ENCODE measurements around the gene SLC6A6. TPM values are rescaled to one million over a fixed set of nuclear protein-coding genes. Genes with fewer than 3 reads are reported as not detected.

SLC6A6 gene
- total and polyA plus RNA-seq, 11 donors, result 9.1 to 121 (median 34.9) TPM

- TF ChIP-seq, protein P1, sequence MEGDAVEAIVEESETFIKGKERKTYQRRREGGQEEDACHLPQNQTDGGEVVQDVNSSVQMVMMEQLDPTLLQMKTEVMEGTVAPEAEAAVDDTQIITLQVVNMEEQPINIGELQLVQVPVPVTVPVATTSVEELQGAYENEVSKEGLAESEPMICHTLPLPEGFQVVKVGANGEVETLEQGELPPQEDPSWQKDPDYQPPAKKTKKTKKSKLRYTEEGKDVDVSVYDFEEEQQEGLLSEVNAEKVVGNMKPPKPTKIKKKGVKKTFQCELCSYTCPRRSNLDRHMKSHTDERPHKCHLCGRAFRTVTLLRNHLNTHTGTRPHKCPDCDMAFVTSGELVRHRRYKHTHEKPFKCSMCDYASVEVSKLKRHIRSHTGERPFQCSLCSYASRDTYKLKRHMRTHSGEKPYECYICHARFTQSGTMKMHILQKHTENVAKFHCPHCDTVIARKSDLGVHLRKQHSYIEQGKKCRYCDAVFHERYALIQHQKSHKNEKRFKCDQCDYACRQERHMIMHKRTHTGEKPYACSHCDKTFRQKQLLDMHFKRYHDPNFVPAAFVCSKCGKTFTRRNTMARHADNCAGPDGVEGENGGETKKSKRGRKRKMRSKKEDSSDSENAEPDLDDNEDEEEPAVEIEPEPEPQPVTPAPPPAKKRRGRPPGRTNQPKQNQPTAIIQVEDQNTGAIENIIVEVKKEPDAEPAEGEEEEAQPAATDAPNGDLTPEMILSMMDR (IDR thresholded peaks at IDR 0.05), result no peak
- no peak for TF ChIP-seq POLR2A (IDR thresholded peaks at IDR 0.05)
- peaks cover 0 to 14% (median 4%) of the 10 kb centered on the region in 12 donors for H3K4me1 ChIP-seq
- intact Hi-C loops (cut with DNase I), result no loop called here
- no peaks in the 10 kb centered on the region for H3K36me3 ChIP-seq
- ATAC-seq, result no peak
- DNase-seq, result no peak
- H3K27ac ChIP-seq, result no peak overlapping the region
- no peak overlapping the region for H3K4me3 ChIP-seq
- H3K9me3 ChIP-seq, result no peaks in the 10 kb centered on the region
- WGBS, 4 donors, result 90 to 95% (median 93%) methylated on average over 8 of the region's 8 CpGs
- H3K27me3 ChIP-seq, result peaks cover 0 to 19% (median 0%) of the 10 kb centered on the region in 9 donors
These were observed 37.7 kb upstream of the SLC6A6 start for GRCh38 chr3:14364580-14365292.

GRCh38 chr3:14366248-14366647 lies 36.2 kb upstream of the SLC6A6 start:
- Histone ChIP-seq H3K27me3 (peaks cover 0 to 20% (median 0%) of the 10 kb centered on the region in 9 donors), H3K4me1 (peaks cover 0 to 29% (median 13%) of the 10 kb centered on the region in 12 donors), H3K36me3 (no peaks in the 10 kb centered on the region), H3K27ac (no peak overlapping the region), H3K9me3 (no peaks in the 10 kb centered on the region), H3K4me3 (no peak overlapping the region)
- intact Hi-C loops (cut with DNase I), result no loop called here
- ATAC-seq (no peak), DNase-seq (no peak)
- WGBS, 4 donors, result 78 to 88% (median 85%) methylated on average over 8 of the region's 8 CpGs
- no peak for TF ChIP-seq POLR2A (IDR thresholded peaks at IDR 0.05)
- TF ChIP-seq, protein P1 (IDR thresholded peaks at IDR 0.05), result no peak

- TF ChIP-seq, protein P1 (IDR thresholded peaks at IDR 0.05), result no peak
- no peak for TF ChIP-seq POLR2A (IDR thresholded peaks at IDR 0.05)
- no peaks in the 10 kb centered on the region for H3K9me3 ChIP-seq
- ATAC-seq (no peak), DNase-seq (no peak)
- no peak overlapping the region for H3K27ac ChIP-seq
- peaks cover 0 to 13% (median 0%) of the 10 kb centered on the region in 9 donors for H3K27me3 ChIP-seq
- no peak overlapping the region for H3K4me3 ChIP-seq
- intact Hi-C loops (cut with DNase I), result no loop called here
- peaks cover 2 to 39% (median 22%) of the 10 kb centered on the region in 12 donors for H3K4me1 ChIP-seq
- H3K36me3 ChIP-seq, result no peaks in the 10 kb centered on the region
- 61 to 71% (median 66%) methylated on average over 22 of the region's 22 CpGs for WGBS, 4 donors
These were observed 35.2 kb upstream of the SLC6A6 start for GRCh38 chr3:14366915-14367823.

- intact Hi-C loops (cut with DNase I), result no loop called here
These were observed 34.3 kb upstream of the SLC6A6 start for GRCh38 chr3:14368146-14368545.

More at GRCh38 chr3:14368146-14368545, 34.3 kb upstream of the SLC6A6 start:
- H3K36me3 ChIP-seq, result no peaks in the 10 kb centered on the region
- H3K27ac ChIP-seq, result no peak overlapping the region
- H3K4me3 ChIP-seq, result no peak overlapping the region
- ATAC-seq (no peak), DNase-seq (no peak)
- H3K27me3 ChIP-seq, result peaks cover 0 to 13% (median 0%) of the 10 kb centered on the region in 9 donors
- TF ChIP-seq, protein P1 (IDR thresholded peaks at IDR 0.05), result no peak
- no peak for TF ChIP-seq POLR2A (IDR thresholded peaks at IDR 0.05)
- H3K9me3 ChIP-seq, result no peaks in the 10 kb centered on the region
- WGBS, 4 donors, result 88 to 92% (median 90%) methylated on average over 7 to 10 of the region's 10 CpGs
- H3K4me1 ChIP-seq, result peaks cover 6 to 44% (median 31%) of the 10 kb centered on the region in 12 donors
